Effector CD8-positive, alpha-beta T cell (primary cell): Measurements from ENCODE around the gene C1orf216.
"Not testable (repeated sequence)": the region's sequence is repeated elsewhere in the genome, so short reads cannot be mapped to it uniquely, and the experiment has no call there.

Source experiments
- DNase-seq: peaks from one replicate; lab custom pipeline; 2025; lab: John Stamatoyannopoulos, UW
- total RNA-seq, 4 experiments: gene quantifications; one replicate each; lab custom pipeline; 2026; lab: John Stamatoyannopoulos, UW

Gene C1orf216
- total RNA-seq: 17.9 to 45.9 (median 26.7) reads per million in 4 experiments

GRCh38 chr1:35718492-35719336, at the start of gene C1orf216:
C1orf216 (minus strand) TSS chr1:35718884; CDS start chr1:35716321, 2,563 bp downstream.
- DNase-seq: no peak

- DNase-seq: no peak
These were observed 45.6 kb upstream of the C1orf216 start for GRCh38 chr1:35764283-35764682.

GRCh38 chr1:35763201-35763600, 44.5 kb upstream of the C1orf216 start:
- DNase-seq: no peak

GRCh38 chr1:35762141-35762540, 43.5 kb upstream of the C1orf216 start:
- DNase-seq: no peak

GRCh38 chr1:35756064-35756463, 37.4 kb upstream of the C1orf216 start:
- no peak for DNase-seq

GRCh38 chr1:35753626-35754260, 35.1 kb upstream of the C1orf216 start:
- DNase-seq: no peak

- no peak for DNase-seq
These were observed 29.6 kb upstream of the C1orf216 start for GRCh38 chr1:35748326-35748725.

- DNase-seq: no peak
These were observed 26.5 kb upstream of the C1orf216 start for GRCh38 chr1:35745124-35745730.

GRCh38 chr1:35737120-35737519, 18.4 kb upstream of the C1orf216 start:
- no peak for DNase-seq

GRCh38 chr1:35727434-35728040, 8.9 kb upstream of the C1orf216 start:
- no peak for DNase-seq

GRCh38 chr1:35726450-35727433, 8.1 kb upstream of the C1orf216 start:
- DNase-seq: peak; percentile 11

GRCh38 chr1:35725596-35725995, 6.9 kb upstream of the C1orf216 start:
- DNase-seq: no peak

- no peak for DNase-seq
These were observed 690 bp downstream of the C1orf216 start for GRCh38 chr1:35717911-35718476.

GRCh38 chr1:35715568-35716002, 3.1 kb downstream of the C1orf216 start:
- DNase-seq: peak; percentile 55

GRCh38 chr1:35714921-35715567, 3.6 kb downstream of the C1orf216 start:
- DNase-seq: no peak

- DNase-seq: not testable (repeated sequence)
These were observed 7.6 kb downstream of the C1orf216 start for GRCh38 chr1:35711098-35711497.

GRCh38 chr1:35708952-35709351, 9.7 kb downstream of the C1orf216 start:
- DNase-seq: no peak

GRCh38 chr1:35708441-35708921, 10.2 kb downstream of the C1orf216 start:
- DNase-seq: no peak

- peak; percentile 7 for DNase-seq
These were observed 10.9 kb downstream of the C1orf216 start for GRCh38 chr1:35707601-35708440.
